SK-N-SH treated with all-trans-retinoic acid at 6 μM for 48 hours (cell line): ENCODE data around the gene KLF15.

Source experiments
- BACH2 ChIP-seq: fragments of 250-450 bp; sonication (Bioruptor Pico); IDR thresholded peaks from 2 replicates; pipeline ENCODE4 v1.9.0; 2021; ENCODE audit warnings: mild to moderate bottlenecking, borderline replicate concordance
- PATZ1 ChIP-seq: fragments of 250-450 bp; sonication (Bioruptor Pico); IDR thresholded peaks from 2 replicates; pipeline ENCODE4 v1.8.0; 2020; ENCODE audit warnings: mild to moderate bottlenecking, moderate library complexity, borderline replicate concordance
- TOX ChIP-seq: fragments of 250-450 bp; sonication (Bioruptor Pico); IDR thresholded peaks from 2 replicates; pipeline ENCODE4 v1.8.0; 2021; ENCODE audit warnings: mild to moderate bottlenecking, moderate library complexity, borderline replicate concordance
- ZC3H10 ChIP-seq: fragments of 250-450 bp; sonication (Bioruptor Pico); IDR thresholded peaks from 2 replicates; pipeline ENCODE4 v1.5.1; 2021; ENCODE audit warnings: mild to moderate bottlenecking, moderate library complexity

- TF ChIP-seq PATZ1 (CRISPR knock-in tag) (no peak), ZC3H10 (no peak), TOX (CRISPR knock-in tag) (no peak), BACH2 (CRISPR knock-in tag) (no peak)
Observed at GRCh38 chr3:126312341-126312740, 44.9 kb downstream of the KLF15 start.
